ENCODE measurements around the gene TTC34. TPM values are rescaled to one million over a fixed set of nuclear protein-coding genes. Genes with fewer than 3 reads are reported as not detected.

Gene TTC34
- total RNA-seq, 4 donors from 2014 or later, result 0.04 to 0.19 (median 0.15) TPM; not detected in 1

- TF ChIP-seq CTCF (IDR thresholded peaks at IDR 0.05) (no peak), POLR2A (IDR thresholded peaks at IDR 0.05) (no peak)
- Histone ChIP-seq H3K4me3 (no peak overlapping the region), H3K27ac (no peak overlapping the region), H3K9me3 (no peaks in the 10 kb centered on the region), H3K27me3 (peaks cover 10 to 73% (median 14%) of the 10 kb centered on the region in 4 donors), H3K4me1 (peaks cover 0 to 6% (median 0%) of the 10 kb centered on the region in 3 donors), H3K36me3 (no peaks in the 10 kb centered on the region)
- intact Hi-C loops (cut with DNase I), result no loop called here
- no peak for DNase-seq
- WGBS, 2 donors, result 79 to 80% methylated on average over 3 to 7 of the region's 12 CpGs
These were observed 177.7 kb downstream of the TTC34 start for GRCh38 chr1:2623571-2624337.

GRCh38 chr1:2617971-2618470 lies 183.5 kb downstream of the TTC34 start:
- H3K36me3 ChIP-seq, result no peaks in the 10 kb centered on the region
- no peak overlapping the region for H3K27ac ChIP-seq
- H3K9me3 ChIP-seq, result peaks cover 0 to 14% (median 7%) of the 10 kb centered on the region in 3 donors
- no peak for DNase-seq
- TF ChIP-seq CTCF (IDR thresholded peaks at IDR 0.05), result no peak
- no peak for TF ChIP-seq POLR2A (IDR thresholded peaks at IDR 0.05)
- H3K4me3 ChIP-seq, result no peak overlapping the region
- 0% methylated on average over 1 of the region's 1 CpG for WGBS, 2 donors
- intact Hi-C loops (cut with DNase I), result no loop called here
- H3K4me1 ChIP-seq, result no peaks in the 10 kb centered on the region
- H3K27me3 ChIP-seq, result peaks cover 0 to 54% (median 0%) of the 10 kb centered on the region in 4 donors

- peaks cover 0 to 68% (median 0%) of the 10 kb centered on the region in 4 donors for H3K27me3 ChIP-seq
- H3K4me1 ChIP-seq, result peaks cover 0 to 11% (median 0%) of the 10 kb centered on the region in 3 donors
- no peak overlapping the region for H3K27ac ChIP-seq
- H3K36me3 ChIP-seq, result no peaks in the 10 kb centered on the region
- no peak for TF ChIP-seq CTCF (IDR thresholded peaks at IDR 0.05)
- TF ChIP-seq POLR2A (IDR thresholded peaks at IDR 0.05), result no peak
- peaks cover 0 to 14% (median 7%) of the 10 kb centered on the region in 3 donors for H3K9me3 ChIP-seq
- no peak overlapping the region for H3K4me3 ChIP-seq
- WGBS, 2 donors, result 90 to 91% methylated on average over 2 of the region's 2 CpGs
- DNase-seq, result no peak
- intact Hi-C loops (cut with DNase I), result no loop called here
These were observed 187.3 kb downstream of the TTC34 start for GRCh38 chr1:2614145-2614544.

- no peak for DNase-seq
- intact Hi-C loops (cut with DNase I), result no loop called here
- H3K36me3 ChIP-seq, result no peaks in the 10 kb centered on the region
These were observed 188.7 kb downstream of the TTC34 start for GRCh38 chr1:2612591-2613365.

More at GRCh38 chr1:2612591-2613365, 188.7 kb downstream of the TTC34 start:
- Histone ChIP-seq H3K4me3 (no peak overlapping the region), H3K4me1 (peaks cover 0 to 15% (median 0%) of the 10 kb centered on the region in 3 donors), H3K27me3 (peaks cover 0 to 57% (median 0%) of the 10 kb centered on the region in 4 donors), H3K27ac (no peak overlapping the region), H3K9me3 (peaks cover 0 to 14% (median 7%) of the 10 kb centered on the region in 3 donors)
- WGBS, 2 donors, result 61 to 85% methylated on average over 6 to 9 of the region's 11 CpGs
- TF ChIP-seq CTCF (IDR thresholded peaks at IDR 0.05) (no peak), POLR2A (IDR thresholded peaks at IDR 0.05) (no peak)

All from esophagus squamous epithelium (tissue), 5 donors.